Left forelimb (tissue), 1 donor: ENCODE results near the gene GPR161.
"Not testable (repeated sequence)": the region's sequence is repeated elsewhere in the genome, so short reads cannot be mapped to it uniquely, and the experiment has no call there.

Experiments used
- DNase-seq: peaks from one replicate; pipeline ENCODE4 v3.0.0-alpha.2; 2018; ENCODE audit warnings: low spot score

The GPR161 gene

DNA sequence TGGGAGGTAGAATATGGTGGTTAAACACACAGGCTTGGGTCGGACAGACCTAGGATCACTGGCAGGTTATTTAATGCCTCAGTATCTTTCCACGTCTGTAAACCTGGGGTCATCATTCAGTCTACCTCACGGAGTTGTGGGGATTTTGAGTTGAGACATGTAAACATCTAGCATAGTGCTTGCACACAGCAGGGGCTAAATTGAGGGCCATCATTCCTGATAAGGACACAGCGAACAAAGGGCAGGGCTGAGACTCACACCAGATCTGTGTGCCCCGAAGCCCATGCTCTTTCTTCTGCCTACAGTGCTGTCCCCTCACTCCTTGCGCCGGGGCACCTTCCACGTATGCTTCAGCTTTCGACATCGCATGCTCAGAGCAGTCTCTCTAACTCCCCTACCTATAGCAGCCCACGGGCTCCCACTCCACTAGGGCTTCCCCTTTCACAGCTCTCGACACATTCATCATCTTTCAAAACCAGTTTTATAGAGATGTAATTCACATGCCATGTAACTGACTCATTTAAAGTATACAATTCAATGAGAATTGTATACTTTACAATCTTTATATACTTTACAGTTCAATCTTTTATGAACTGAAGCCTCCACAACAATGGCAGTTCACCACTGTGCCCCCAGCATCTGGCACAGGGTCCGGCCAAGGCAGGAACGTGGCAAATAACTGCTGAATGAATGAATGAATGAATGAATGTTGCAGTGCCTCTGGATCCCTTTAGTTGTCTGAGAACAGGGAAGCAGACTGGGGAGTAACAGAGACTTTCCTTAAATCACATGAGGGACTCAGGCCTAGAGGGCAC, 48.0 kb downstream of the GPR161 start:
- no peak for DNase-seq

DNA sequence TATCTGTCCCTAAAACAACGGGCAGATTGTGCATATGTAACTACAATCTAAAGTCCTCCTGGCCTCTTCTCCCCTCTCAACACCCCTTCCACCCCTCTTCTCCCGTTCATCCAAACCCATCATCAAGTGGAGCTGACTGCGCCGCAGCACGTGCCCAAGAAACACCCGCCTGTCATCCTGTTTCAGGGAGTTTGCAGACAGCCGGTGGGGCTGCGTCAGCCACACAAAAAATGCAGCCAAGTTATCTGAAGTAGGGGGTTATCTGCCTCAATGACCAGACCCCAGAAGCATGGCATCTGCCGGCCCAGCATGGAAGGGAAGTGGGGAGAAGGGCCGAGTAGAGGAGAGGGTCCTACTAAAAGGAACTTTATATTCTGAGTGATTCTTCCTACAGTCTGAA, 49.0 kb downstream of the GPR161 start:
- DNase-seq = no peak

- DNase-seq = no peak
Measured at GRCh38 chr1:168086438-168086837, 50.3 kb downstream of the GPR161 start.

- DNase-seq = no peak
Measured at GRCh38 chr1:168085401-168085872, 51.3 kb downstream of the GPR161 start.

DNA sequence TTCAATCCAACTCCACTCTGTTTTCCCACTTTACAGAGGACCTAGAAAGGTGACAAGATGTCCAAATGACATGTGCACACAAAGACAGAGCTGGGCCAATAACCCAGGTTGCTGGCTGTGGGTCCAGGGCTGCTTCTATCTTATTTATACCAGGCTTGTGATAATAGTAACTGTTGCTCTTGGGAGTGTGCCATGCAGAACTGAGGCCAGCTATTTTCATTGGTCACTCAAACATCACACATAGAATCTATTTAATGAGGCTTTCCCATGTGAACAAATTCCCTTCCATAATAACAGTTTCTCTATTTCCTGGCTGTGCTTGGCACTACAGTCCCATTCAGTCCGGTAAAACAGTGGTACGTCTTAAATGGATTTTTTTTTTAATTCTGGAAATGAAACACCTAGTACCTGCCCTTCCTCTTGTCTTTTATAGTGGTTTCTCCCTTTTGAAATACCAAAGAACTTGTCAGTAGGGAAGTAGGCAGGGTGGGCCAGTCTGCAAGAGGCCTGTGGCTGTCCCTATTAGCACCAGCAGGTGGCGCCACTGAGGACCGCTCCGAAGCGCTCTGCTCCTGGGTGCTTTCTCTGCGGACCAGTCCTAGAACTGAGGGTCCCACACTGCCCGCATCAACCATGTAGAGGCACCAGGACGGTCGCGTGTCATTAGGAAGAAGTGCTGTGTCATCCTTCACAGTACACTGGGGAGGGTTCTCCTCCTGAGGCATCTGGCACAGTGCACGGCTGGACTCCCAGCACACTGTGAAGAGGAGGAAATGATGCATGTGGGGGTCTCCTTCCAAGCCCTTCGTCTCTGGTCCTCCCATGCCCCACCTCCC, 52.1 kb downstream of the GPR161 start:
- no peak for DNase-seq

- DNase-seq = no peak
Measured at GRCh38 chr1:168083456-168084325, 53.0 kb downstream of the GPR161 start.

DNA sequence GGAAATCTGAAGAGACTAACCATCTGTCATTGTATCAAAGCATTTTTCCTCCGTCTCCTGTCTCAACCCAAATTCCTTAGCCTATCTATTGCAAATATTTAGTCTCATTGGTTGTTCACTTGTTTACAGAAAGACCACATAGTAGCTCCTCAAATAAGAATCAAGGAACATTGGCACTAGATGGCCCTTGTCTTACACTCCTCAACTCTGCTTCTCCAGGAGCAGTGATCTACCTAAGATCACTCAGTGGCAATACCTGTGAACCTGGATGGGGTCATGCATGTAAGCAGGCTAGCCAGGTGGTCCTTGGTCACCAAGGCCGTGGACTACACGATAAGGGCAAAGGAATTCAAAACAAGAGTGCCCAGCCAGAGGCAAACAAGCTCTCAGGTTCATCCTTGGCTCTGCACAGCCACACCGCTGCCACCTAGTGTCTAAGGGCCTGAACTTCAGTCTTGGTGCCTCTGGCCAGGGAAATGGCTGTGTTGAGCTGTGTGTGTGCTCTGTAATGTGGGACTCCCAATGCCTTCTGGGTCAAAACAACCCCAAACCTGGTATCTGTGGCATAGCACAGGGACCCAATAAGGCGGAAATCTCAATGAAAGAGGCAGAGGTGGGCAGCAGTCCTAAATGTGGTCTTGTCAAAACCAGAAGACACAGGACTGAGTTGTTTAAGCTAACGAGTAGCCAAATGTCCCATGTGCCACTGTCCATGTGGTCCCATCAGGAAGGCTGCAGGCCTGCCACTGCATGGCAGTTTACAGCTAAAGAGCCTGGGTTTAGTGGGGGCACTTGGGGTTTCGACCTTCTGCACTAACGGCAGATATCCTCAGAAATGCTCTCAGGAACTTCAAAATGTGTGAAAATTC, 54.5 kb downstream of the GPR161 start:
- DNase-seq = no peak

- no peak for DNase-seq
Measured at GRCh38 chr1:168081373-168082007, 55.2 kb downstream of the GPR161 start.

DNA sequence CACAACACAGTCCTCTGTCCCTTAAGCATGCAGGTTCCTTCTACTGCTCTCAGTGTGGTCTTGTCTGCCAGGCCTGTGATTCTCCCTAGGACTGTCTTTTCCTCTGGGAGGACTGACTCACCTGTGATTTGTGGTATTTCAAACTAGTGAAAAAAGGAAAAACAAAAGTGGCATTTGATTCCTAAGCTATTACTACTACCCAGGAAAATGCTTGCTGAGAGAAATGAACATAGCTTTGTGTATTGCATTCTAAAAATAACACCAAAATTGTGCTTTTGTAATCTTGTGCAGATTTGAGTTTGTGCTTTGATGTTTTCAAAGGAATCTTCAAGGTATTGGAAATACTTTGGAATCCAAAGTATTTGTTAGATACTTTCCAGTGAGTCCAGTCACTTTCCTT, 57.0 kb downstream of the GPR161 start:
- no peak for DNase-seq

DNA sequence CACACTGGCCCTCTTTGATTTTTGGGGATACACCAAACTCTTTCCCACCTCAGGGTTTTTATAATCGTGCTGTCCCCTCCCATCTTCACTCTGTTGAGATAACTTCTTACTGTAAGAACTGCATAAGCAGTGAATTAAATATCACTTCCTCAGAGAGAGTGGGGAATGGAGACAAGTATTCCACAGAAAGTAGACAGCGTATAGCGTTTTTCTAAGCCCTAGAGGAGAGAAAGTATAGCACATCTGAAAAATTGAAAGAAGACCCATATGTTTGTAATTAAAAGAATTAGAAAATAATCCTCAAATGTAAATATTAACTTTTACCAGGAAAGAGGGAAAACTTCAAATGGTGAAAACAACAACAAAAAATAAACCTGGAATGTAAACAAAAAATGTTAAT, 67.3 kb downstream of the GPR161 start:
- DNase-seq = no peak

GRCh38 chr1:168065506-168065905, 71.2 kb downstream of the GPR161 start:
- DNase-seq = no peak

- DNase-seq = no peak
Measured at GRCh38 chr1:168064216-168064615, 72.5 kb downstream of the GPR161 start.

DNA sequence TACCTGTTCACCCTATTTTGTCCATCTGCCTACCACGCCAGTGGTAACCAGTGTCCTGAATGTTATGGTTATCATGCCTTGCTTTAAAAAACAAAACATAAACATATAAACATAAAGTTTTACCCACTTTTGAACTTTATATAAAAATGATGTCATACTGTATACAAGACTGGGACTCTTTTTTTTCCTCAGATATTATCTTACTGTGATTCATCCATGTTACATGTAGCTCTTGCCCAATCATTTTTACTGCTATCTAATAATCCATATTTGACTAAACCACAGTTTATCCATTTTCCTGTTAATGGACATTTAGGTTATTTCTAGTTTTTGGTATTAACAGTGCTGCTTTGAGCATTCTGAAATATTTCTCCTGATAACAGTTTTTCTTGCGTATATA, 78.8 kb downstream of the GPR161 start:
- no peak for DNase-seq

DNA sequence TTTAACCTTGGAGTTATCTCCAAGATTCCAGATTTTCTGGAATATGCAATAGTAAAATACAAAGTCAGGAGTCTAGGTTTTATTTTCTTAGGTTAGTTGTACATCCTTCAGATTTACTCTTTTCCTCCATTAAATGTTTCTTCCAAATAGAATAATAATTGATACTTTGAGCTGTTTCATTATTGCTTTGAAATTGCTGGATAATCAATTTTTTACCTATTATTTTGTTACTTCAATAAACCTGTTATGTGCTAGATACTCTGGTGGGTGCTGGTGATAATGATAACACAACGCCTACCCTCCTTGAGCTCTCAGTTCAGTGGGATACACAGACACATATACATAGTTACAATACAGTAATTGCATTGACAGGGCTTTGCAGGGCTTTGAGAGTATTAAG, 79.4 kb downstream of the GPR161 start:
- no peak for DNase-seq

DNA sequence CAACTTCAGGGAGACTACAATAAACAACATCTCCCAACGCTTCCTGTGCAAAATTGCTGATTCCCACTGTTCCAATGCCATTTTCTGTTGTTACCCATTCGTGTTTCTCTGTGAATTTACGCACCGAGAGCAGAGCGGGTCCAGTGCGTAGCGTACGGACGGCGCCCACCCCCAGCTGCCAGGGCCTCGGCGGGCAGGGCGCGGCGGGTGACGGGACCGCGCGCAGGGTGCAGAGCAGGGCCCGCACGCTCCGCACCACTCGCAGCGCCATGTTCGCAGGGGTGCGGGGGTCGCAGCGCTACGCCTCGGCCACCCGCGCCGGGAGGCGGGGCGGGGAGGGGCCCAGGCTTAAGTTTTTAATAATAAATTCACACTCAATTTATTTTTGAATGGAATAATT, 80.6 kb downstream of the GPR161 start:
- not testable (repeated sequence) for DNase-seq

GRCh38 chr1:168054117-168054516, 82.6 kb downstream of the GPR161 start:
- DNase-seq = no peak

DNA sequence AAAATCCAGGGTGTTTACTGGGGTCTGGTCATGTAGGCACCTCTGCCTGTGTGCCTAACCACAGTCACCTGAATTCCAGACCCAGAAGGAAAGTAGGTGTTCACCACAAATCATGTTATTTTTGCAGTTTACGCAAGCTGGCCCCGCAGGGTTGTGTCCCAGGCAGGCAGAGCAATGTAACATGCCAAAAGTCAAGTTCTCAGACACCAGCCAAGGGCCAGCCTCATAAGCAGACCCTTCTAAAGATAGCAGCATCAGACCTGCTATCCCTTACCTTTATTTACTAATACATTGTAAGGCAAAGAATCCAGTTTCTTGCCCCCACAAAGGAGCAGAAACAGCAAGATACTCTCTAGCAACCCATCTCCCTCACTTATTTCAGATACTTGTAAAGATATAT, 83.0 kb downstream of the GPR161 start:
- no peak for DNase-seq

DNA sequence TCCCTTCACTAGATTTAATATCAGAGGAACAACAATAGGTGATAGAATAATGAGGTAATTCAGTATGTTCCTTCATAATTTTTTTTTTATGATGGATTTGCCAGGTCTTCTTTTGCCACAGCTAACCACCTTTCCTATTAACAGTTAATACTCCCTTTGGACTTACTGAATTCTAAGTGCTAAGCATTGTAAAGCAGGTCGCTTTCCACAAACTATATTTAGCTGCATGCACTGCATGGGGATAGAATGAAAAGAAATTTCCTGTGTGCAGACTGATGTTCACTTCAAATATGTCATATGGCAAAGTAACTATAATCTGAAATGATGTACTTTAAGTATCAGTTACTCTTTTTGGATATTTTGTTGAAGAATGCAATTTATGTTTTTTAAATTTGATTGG, 85.8 kb downstream of the GPR161 start:
- DNase-seq = no peak

DNA sequence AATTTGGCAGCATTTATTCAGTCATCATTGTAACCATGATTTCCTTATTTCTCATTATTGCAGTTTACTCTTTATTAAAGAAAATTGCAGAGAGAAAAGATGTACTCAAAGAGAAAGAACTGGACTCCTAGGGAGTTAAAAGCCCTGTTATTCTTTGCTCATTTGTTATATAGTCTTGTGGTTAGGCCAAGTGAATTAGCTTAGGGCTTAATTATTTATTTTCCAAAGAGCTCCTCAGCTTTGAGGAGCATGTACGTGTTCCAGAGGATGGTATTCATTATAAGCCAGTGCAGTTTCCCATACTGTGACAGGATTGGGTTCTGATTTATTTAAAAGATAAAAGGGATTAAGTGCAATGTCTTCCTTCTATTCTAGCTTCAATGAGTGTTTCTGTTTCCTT, 86.4 kb downstream of the GPR161 start:
- no peak for DNase-seq

- DNase-seq = no peak
Measured at GRCh38 chr1:168045311-168045710, 91.4 kb downstream of the GPR161 start.

GRCh38 chr1:168042362-168042761, 94.4 kb downstream of the GPR161 start:
- DNase-seq = no peak
